CD4-positive, alpha-beta memory T cell (primary cell): ENCODE data around the gene INCENP. TPM values are rescaled to one million over a fixed set of nuclear protein-coding genes. Genes with fewer than 3 reads are reported as not detected.

Source experiments
- CTCF ChIA-PET: fragments of 350-600 bp; sonication (Branson Sonifier 250); formaldehyde crosslinking; loops from one replicate; lab custom pipeline; 2021; ENCODE audit warnings: inconsistent platforms; ENCODE audit not compliant: partially characterized antibody; lab: Charles Lee
- POLR2A ChIA-PET: fragments of 350-600 bp; sonication (Branson Sonifier 250); formaldehyde crosslinking; loops from one replicate; lab custom pipeline; 2021; ENCODE audit not compliant: partially characterized antibody; lab: Charles Lee
- DNase-seq, 5 donors: peaks; one replicate each; pipeline versions ENCODE4 v3.0.0 to v3.0.0-alpha.2; 2020 to 2022; ENCODE audit warnings: mixed read lengths in 1 of 5
- H3K27ac ChIP-seq: one replicate; pipeline ENCODE4 v1.7.0; 2013; ENCODE audit warnings: low read depth, low read length
- H3K27me3 ChIP-seq: 2 replicates; pipeline ENCODE4 v1.7.0; 2013; ENCODE audit warnings: mild to moderate bottlenecking, low read length, moderate library complexity; ENCODE audit not compliant: insufficient read depth
- H3K36me3 ChIP-seq: 2 replicates; pipeline ENCODE4 v1.7.0; 2013; ENCODE audit warnings: mild to moderate bottlenecking, low read length, moderate library complexity; ENCODE audit not compliant: insufficient read depth
- H3K4me1 ChIP-seq: 2 replicates; pipeline ENCODE4 v1.7.0; 2013; ENCODE audit warnings: mild to moderate bottlenecking, low read length, moderate library complexity; ENCODE audit not compliant: insufficient read depth
- H3K4me3 ChIP-seq, 2 donors: one replicate each; pipeline ENCODE4 v1.7.0; 2013; ENCODE audit warnings: low read length in 2 of 2, mild to moderate bottlenecking in 1 of 2
- H3K9me3 ChIP-seq, 2 donors: one replicate each; pipeline ENCODE4 v1.7.0; 2013; ENCODE audit warnings: low read length in 2 of 2, control low read depth in 1 of 2; ENCODE audit not compliant: control insufficient read depth in 1 of 2
- H3K27ac Mint-ChIP-seq, 7 donors: one replicate each; pipeline ENCODE4 v1.8.0; 2020 to 2021; ENCODE audit warnings: mixed read lengths in 7 of 7, mild to moderate bottlenecking in 6 of 7, inconsistent platforms in 3 of 7, moderate library complexity in 3 of 7
- H3K27me3 Mint-ChIP-seq, 2 donors: one replicate each; pipeline ENCODE4 v1.8.0; 2020 to 2021; ENCODE audit warnings: mixed read lengths in 2 of 2
- H3K36me3 Mint-ChIP-seq, 2 donors: one replicate each; pipeline ENCODE4 v1.8.0; 2020 to 2021; ENCODE audit warnings: mixed read lengths in 2 of 2, inconsistent platforms in 1 of 2, mild to moderate bottlenecking in 1 of 2
- H3K4me1 Mint-ChIP-seq, 4 donors: one replicate each; pipeline ENCODE4 v1.8.0; 2020 to 2021; ENCODE audit warnings: mixed read lengths in 4 of 4, mild to moderate bottlenecking in 1 of 4
- H3K4me3 Mint-ChIP-seq, 8 donors: one replicate each; pipeline ENCODE4 v1.8.0; 2020 to 2021; ENCODE audit warnings: mixed read lengths in 8 of 8, mild to moderate bottlenecking in 7 of 8, moderate library complexity in 6 of 8, inconsistent platforms in 3 of 8
- H3K9me3 Mint-ChIP-seq, 8 donors: one replicate each; pipeline ENCODE4 v1.8.0; 2020 to 2021; ENCODE audit warnings: mixed read lengths in 8 of 8, mild to moderate bottlenecking in 5 of 8, inconsistent platforms in 3 of 8, moderate library complexity in 1 of 8
- intact Hi-C: fragments of 100-400 bp; cut with micrococcal nuclease; formaldehyde crosslinking; loops from one replicate; pipeline ENCODE4 v1.15.1; 2023
- polyA plus RNA-seq, 2 donors: library from polyadenylated mRNA; unstranded; fragments of 300-500 nt; fragmentation: Illumina TruSeq; gene quantifications; one replicate each; pipeline ENCODE4 v1.2.3, GENCODE V29; 2021
- total RNA-seq, 2 experiments: library from RNA; stranded (reverse); gene quantifications; one replicate each; pipeline ENCODE4 v1.2.3, GENCODE V29; 2021

Gene INCENP
- total and polyA plus RNA-seq, 4 experiments from 2014 or later, result 2.7 to 32.1 (median 28.4) TPM; not detected in 1

- Mint-ChIP-seq H3K4me1 (peaks cover 9 to 19% (median 13%) of the 10 kb centered on the region in 4 donors), H3K9me3 (peaks cover 0 to 1% (median 0%) of the 10 kb centered on the region in 8 donors), H3K27ac (peak overlapping the region in 2 of 7 donors; percentile 60 to 68), H3K36me3 (no peaks in the 10 kb centered on the region), H3K27me3 (no peaks in the 10 kb centered on the region), H3K4me3 (peak overlapping the region in 2 of 8 donors; percentile 36 to 39)
- intact Hi-C loops, result loop anchor here (1.0 kb wide), 3 partner anchors 209 to 311 kb away; no protein-coding TSS in a partner anchor
- Histone ChIP-seq H3K4me3 (no peak overlapping the region), H3K9me3 (no peaks in the 10 kb centered on the region), H3K36me3 (no peaks in the 10 kb centered on the region), H3K4me1 (peaks cover 13% of the 10 kb centered on the region), H3K27ac (no peak overlapping the region), H3K27me3 (no peaks in the 10 kb centered on the region)
- ChIA-PET CTCF (interaction anchor here (0.7 to 8.2 kb wide), 41 partner anchors 9 to 369 kb away, joined by 3 to 165 read pairs (median 5); partner anchors contain the start of genes FEN1, INCENP and TMEM258), POLR2A (interaction anchor here (1.0 to 2.2 kb wide), 6 partner anchors 15 to 316 kb away, joined by 3 to 9 read pairs (median 6); partner anchors contain the start of genes FEN1 and INCENP)
- peak; percentile 55 to 71 (median 66) for DNase-seq
Observed at GRCh38 chr11:62108017-62108750, 15.6 kb upstream of the INCENP start.

DNA sequence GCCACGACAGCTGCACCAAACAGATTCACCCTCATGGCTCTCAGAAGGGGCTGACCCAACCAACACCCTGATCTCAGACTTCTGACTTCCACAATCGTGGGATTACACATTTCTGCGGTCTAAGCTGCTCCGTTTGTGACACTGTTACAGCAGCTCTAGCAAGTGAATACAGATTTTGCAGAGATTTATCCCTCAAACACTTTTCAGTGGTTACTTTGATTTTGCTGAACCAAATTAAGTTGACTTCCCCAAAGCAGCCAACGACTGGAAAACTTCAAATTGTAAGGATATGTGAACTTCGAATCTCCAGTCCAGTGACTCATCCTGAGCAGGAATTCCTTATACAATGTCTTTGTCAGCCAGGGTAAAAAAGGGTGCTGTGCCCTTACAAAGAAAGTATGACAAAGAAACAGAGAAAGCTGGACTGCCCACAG lies 14.8 kb upstream of the INCENP start:
- Mint-ChIP-seq H3K27me3 (no peaks in the 10 kb centered on the region), H3K27ac (no peak overlapping the region), H3K36me3 (no peaks in the 10 kb centered on the region), H3K4me3 (no peak overlapping the region), H3K9me3 (peaks cover 0 to 1% (median 0%) of the 10 kb centered on the region in 8 donors), H3K4me1 (peaks cover 9 to 19% (median 13%) of the 10 kb centered on the region in 4 donors)
- CTCF ChIA-PET, result interaction anchor here (0.7 to 8.2 kb wide), 24 partner anchors 8 to 362 kb away, joined by 3 to 165 read pairs (median 8); partner anchors contain the start of genes FEN1, INCENP and TMEM258
- no peak overlapping the region for H3K27ac ChIP-seq
- no peaks in the 10 kb centered on the region for H3K36me3 ChIP-seq
- no peaks in the 10 kb centered on the region for H3K27me3 ChIP-seq
- no peak overlapping the region for H3K4me3 ChIP-seq
- intact Hi-C loops, result loop anchor here (1.0 kb wide), 3 partner anchors 210 to 312 kb away; no protein-coding TSS in a partner anchor
- POLR2A ChIA-PET, result interaction anchor here (1.2 to 1.5 kb wide), 2 partner anchors 312 to 317 kb away, joined by 3 to 5 read pairs; no protein-coding TSS in a partner anchor
- no peaks in the 10 kb centered on the region for H3K9me3 ChIP-seq
- DNase-seq, result no peak
- H3K4me1 ChIP-seq, result peaks cover 13% of the 10 kb centered on the region

- ChIA-PET CTCF (interaction anchor here (1.4 to 2.3 kb wide), 2 partner anchors 216 to 318 kb away, joined by 3 to 8 read pairs; no protein-coding TSS in a partner anchor), POLR2A (no interaction called here)
- Mint-ChIP-seq H3K4me3 (no peak overlapping the region), H3K4me1 (peaks cover 0 to 4% (median 2%) of the 10 kb centered on the region in 4 donors), H3K36me3 (no peaks in the 10 kb centered on the region), H3K27me3 (no peaks in the 10 kb centered on the region), H3K27ac (no peak overlapping the region), H3K9me3 (peaks cover 0 to 12% (median 5%) of the 10 kb centered on the region in 8 donors)
- no peaks in the 10 kb centered on the region for H3K4me1 ChIP-seq
- intact Hi-C loops, result no loop called here
- H3K27me3 ChIP-seq, result no peaks in the 10 kb centered on the region
- DNase-seq, result no peak
- H3K9me3 ChIP-seq, result no peaks in the 10 kb centered on the region
- no peak overlapping the region for H3K4me3 ChIP-seq
- H3K27ac ChIP-seq, result no peak overlapping the region
- no peaks in the 10 kb centered on the region for H3K36me3 ChIP-seq
Observed at GRCh38 chr11:62115085-62115694, 8.6 kb upstream of the INCENP start.

GRCh38 chr11:62116451-62116850 lies 7.4 kb upstream of the INCENP start:
- intact Hi-C loops, result no loop called here
- Mint-ChIP-seq H3K27ac (no peak overlapping the region), H3K4me3 (no peak overlapping the region), H3K36me3 (no peaks in the 10 kb centered on the region), H3K4me1 (peaks cover 0 to 4% (median 2%) of the 10 kb centered on the region in 4 donors), H3K9me3 (peaks cover 0 to 12% (median 5%) of the 10 kb centered on the region in 8 donors), H3K27me3 (peaks cover 0 to 2% of the 10 kb centered on the region in 2 donors)
- no peak for DNase-seq
- no peak overlapping the region for H3K4me3 ChIP-seq
- H3K36me3 ChIP-seq, result no peaks in the 10 kb centered on the region
- ChIA-PET CTCF (interaction anchor here (1.4 to 1.7 kb wide), 2 partner anchors 9 to 319 kb away, joined by 3 to 7 read pairs; no protein-coding TSS in a partner anchor), POLR2A (no interaction called here)
- H3K4me1 ChIP-seq, result no peaks in the 10 kb centered on the region
- no peaks in the 10 kb centered on the region for H3K9me3 ChIP-seq
- no peaks in the 10 kb centered on the region for H3K27me3 ChIP-seq
- no peak overlapping the region for H3K27ac ChIP-seq

DNA sequence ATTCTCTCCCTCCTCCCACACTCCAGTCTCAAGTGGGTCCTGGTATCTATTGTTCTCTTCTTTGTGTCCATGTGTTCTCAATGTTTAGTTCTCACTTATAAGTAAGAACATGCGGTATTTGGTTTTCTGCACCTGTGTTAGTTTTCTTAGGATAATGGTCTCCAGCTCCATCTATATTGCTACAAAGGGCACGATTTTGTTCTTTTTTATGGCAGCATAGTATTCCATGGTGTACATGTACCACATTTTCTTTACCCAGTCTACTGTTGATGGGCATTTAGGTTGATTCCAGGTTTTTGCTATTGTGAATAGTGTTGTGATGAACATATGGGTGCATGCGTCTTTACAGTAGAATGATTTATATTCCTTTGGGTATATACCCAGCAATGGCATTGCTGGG lies 4.2 kb upstream of the INCENP start:
- POLR2A ChIA-PET, result no interaction called here
- H3K9me3 Mint-ChIP-seq, result peaks cover 0 to 12% (median 5%) of the 10 kb centered on the region in 8 donors
- Histone ChIP-seq H3K27me3 (no peaks in the 10 kb centered on the region), H3K27ac (no peak overlapping the region), H3K4me3 (no peak overlapping the region), H3K36me3 (no peaks in the 10 kb centered on the region), H3K9me3 (no peaks in the 10 kb centered on the region), H3K4me1 (peaks cover 10% of the 10 kb centered on the region)
- peaks cover 3 to 14% (median 6%) of the 10 kb centered on the region in 4 donors for H3K4me1 Mint-ChIP-seq
- no peak for DNase-seq
- no peak overlapping the region for H3K27ac Mint-ChIP-seq
- intact Hi-C loops, result no loop called here
- H3K4me3 Mint-ChIP-seq, result no peak overlapping the region
- CTCF ChIA-PET, result interaction anchor here (3.9 kb wide), 1 partner anchor 11 kb away, joined by 22 read pairs; no protein-coding TSS in a partner anchor
- peaks cover 0 to 2% of the 10 kb centered on the region in 2 donors for H3K27me3 Mint-ChIP-seq
- peaks cover 0 to 8% of the 10 kb centered on the region in 2 donors for H3K36me3 Mint-ChIP-seq

DNA sequence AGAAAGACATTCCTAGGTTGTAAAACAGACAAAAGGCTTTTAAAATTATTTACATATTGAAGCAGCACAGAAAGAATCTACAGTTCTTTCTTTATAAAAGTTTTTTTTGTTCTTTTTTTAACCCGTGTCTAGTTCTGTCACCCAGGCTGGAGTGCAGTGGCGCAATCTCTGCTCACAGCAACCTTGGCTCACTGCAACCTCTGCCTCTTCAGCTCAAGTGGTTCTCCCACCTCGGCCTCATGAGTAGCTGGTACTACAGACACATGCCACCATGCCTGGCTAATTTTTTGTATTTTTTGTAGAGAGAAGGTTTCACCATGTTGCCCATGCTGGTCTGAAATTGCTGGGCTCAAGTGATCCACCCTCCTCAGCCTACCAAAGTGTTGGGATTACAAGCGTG lies 3.8 kb upstream of the INCENP start:
- POLR2A ChIA-PET, result no interaction called here

More for the DNA sequence above, 3.8 kb upstream of the INCENP start:
- CTCF ChIA-PET, result interaction anchor here (3.9 kb wide), 1 partner anchor 12 kb away, joined by 22 read pairs; no protein-coding TSS in a partner anchor
- Mint-ChIP-seq H3K4me3 (no peak overlapping the region), H3K36me3 (peaks cover 0 to 8% of the 10 kb centered on the region in 2 donors), H3K9me3 (peaks cover 0 to 12% (median 5%) of the 10 kb centered on the region in 8 donors), H3K27me3 (peaks cover 0 to 2% of the 10 kb centered on the region in 2 donors), H3K27ac (no peak overlapping the region), H3K4me1 (peaks cover 7 to 18% (median 10%) of the 10 kb centered on the region in 4 donors)
- H3K4me1 ChIP-seq, result peaks cover 14% of the 10 kb centered on the region
- H3K9me3 ChIP-seq, result no peaks in the 10 kb centered on the region
- no peak overlapping the region for H3K27ac ChIP-seq
- H3K36me3 ChIP-seq, result no peaks in the 10 kb centered on the region
- no peak for DNase-seq
- no peak overlapping the region for H3K4me3 ChIP-seq
- intact Hi-C loops, result loop anchor here (5.0 kb wide), 1 partner anchor 538 kb away; the partner anchor contains the start of gene SYT7
- H3K27me3 ChIP-seq, result no peaks in the 10 kb centered on the region
